Activated gamma-delta T cell (primary cell): ENCODE results near the gene ARMC8.
A peak's percentile ranks its signal among the peaks of the same experiment; 100 is the strongest.
"Not testable (repeated sequence)": the region's sequence is repeated elsewhere in the genome, so short reads cannot be mapped to it uniquely, and the experiment has no call there.

Experiments
- DNase-seq: peaks from one replicate; lab custom pipeline; 2025; lab: John Stamatoyannopoulos, UW
- total RNA-seq, 2 donors: gene quantifications; one replicate each; lab custom pipeline; 2026; lab: John Stamatoyannopoulos, UW

The ARMC8 gene, protein sequence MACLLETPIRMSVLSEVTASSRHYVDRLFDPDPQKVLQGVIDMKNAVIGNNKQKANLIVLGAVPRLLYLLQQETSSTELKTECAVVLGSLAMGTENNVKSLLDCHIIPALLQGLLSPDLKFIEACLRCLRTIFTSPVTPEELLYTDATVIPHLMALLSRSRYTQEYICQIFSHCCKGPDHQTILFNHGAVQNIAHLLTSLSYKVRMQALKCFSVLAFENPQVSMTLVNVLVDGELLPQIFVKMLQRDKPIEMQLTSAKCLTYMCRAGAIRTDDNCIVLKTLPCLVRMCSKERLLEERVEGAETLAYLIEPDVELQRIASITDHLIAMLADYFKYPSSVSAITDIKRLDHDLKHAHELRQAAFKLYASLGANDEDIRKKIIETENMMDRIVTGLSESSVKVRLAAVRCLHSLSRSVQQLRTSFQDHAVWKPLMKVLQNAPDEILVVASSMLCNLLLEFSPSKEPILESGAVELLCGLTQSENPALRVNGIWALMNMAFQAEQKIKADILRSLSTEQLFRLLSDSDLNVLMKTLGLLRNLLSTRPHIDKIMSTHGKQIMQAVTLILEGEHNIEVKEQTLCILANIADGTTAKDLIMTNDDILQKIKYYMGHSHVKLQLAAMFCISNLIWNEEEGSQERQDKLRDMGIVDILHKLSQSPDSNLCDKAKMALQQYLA
- total RNA-seq: 101 to 103 reads per million in 2 donors

DNA sequence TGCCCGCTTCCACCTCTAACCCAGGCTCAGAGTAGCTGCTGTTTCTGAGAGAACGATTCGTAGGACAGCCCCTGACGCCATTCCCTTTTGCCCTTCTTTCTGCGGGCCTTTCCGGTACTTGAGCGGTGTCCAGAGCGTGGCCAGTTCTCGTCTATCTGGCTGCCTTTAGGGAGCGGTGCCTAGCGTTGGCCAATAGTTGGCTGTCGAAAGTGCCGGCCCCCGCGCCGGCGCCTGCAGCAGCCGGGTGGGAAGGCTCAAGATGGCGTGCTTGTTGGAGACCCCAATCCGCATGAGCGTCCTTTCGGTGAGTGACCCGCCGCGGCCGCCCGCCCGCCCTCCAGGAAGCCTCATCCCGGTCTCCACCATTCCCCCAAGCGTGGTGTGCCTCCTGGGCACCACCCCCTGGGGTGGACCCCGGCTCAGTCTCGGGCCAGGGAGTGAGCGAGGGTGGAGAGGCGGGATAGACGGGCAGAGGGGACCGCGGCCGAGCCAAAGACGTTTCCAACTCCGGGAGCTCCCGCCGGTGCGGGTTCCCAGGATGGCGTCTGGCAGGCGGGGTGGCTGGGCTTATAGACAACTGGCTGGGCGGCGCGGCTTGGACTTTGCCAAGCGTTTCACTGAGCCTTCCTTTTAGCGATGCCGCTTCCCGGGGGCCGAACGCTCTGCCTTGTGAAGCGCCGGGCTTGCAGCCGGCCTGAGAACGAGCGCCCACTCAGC is at the start of gene ARMC8:
TSS of gene ARMC8 (plus strand) at position 6 of the 717 bp plus-strand sequence. CDS start at position 260, 254 bp downstream.
- peak; percentile 48 for DNase-seq

- DNase-seq: no peak
These were observed 49.2 kb upstream of the ARMC8 start for GRCh38 chr3:138137861-138138260.

- no peak for DNase-seq
These were observed 47.4 kb upstream of the ARMC8 start for GRCh38 chr3:138139691-138140090.

DNA sequence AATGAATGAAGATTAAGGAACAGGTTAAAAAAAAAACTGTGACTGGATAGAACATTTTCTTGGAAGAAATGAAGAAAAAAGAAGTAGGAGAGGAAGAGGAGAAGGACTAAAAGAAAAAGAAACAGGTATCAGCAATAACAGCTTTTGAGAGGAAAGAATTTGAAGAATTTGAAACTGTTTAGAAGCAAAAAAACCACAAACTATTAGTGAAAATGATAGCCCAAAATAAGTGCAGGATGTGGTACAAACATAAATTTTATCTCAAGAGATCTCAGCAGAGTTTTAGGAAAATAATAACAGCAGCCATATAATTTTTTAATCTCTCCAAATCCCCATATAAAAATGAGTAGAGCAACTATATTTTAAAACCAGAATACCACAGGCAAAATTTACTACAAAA is 46.2 kb upstream of the ARMC8 start:
- DNase-seq: no peak

- not testable (repeated sequence) for DNase-seq
These were observed 44.9 kb upstream of the ARMC8 start for GRCh38 chr3:138142181-138142580.

- no peak for DNase-seq
These were observed 38.6 kb upstream of the ARMC8 start for GRCh38 chr3:138148503-138148902.

GRCh38 chr3:138154534-138154933 is 32.6 kb upstream of the ARMC8 start:
- DNase-seq: no peak

GRCh38 chr3:138157743-138158142 is 29.4 kb upstream of the ARMC8 start:
- no peak for DNase-seq

DNA sequence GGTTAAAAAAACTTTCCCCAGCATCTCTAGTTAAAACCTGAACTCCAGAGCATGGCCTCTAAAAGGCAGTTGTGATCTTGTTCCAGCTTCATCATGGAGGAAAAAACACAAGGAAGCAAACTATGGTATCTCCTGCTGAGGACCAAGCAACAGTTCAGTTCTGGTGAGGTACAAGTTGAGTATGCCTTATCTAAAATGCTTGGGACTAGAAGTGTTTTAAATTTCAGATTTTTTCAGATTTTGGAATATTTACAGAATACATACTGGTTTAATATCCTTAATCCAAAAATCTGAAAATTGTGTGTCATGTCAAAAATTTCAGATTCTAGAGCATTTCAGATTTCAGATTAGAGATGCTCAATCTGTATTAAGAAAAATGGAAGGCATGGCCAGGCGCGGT is 22.0 kb upstream of the ARMC8 start:
- no peak for DNase-seq

DNA sequence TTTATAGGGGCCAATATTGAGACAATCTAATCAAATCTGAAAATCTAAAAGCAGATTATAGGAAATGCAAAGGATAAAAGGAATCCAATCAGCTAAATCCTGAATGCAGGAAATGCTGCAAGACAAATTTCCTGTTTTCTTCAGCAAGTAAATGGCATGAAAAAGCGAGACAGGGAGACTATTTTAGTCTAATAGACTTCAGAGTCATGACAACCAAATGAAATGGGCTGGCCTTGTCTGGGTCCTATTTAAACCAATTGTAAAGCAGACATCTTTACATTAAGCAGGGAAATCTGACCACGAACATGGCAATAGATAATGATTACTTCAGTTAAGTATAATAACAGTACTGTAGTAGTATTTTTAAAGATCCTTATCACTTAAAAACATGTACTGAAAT is 14.5 kb upstream of the ARMC8 start:
- DNase-seq: no peak

DNA sequence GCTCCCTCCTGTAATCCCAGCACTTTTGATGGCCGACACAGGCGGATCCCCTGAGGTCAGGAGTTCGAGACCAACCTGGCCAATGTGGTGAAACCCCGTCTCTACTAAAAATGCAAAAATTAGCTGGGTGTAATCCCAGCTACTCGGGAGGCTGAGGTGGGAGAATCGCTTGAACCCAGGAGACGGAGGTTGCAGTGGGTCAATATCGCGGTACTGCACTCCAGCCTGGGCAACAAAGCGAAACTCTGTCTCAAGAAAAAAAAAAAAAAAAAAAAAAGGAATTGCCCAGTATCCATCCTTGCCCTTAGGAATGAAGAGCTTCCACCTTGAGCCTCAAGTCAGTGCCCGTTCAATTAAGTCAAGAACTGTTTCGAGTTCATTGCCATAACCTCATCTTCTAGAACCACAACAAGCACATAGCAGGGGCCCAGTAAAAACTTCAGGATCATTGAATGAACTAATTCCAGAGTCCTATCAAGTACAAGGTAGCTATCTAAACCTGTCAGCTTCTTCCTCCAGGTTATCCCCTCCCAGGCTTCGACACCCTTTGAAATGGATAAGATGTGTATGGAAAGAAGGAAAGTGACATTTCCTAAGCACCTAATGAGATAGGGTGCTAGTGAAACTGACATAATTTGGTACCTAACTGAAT is 13.2 kb upstream of the ARMC8 start:
- DNase-seq: no peak

DNA sequence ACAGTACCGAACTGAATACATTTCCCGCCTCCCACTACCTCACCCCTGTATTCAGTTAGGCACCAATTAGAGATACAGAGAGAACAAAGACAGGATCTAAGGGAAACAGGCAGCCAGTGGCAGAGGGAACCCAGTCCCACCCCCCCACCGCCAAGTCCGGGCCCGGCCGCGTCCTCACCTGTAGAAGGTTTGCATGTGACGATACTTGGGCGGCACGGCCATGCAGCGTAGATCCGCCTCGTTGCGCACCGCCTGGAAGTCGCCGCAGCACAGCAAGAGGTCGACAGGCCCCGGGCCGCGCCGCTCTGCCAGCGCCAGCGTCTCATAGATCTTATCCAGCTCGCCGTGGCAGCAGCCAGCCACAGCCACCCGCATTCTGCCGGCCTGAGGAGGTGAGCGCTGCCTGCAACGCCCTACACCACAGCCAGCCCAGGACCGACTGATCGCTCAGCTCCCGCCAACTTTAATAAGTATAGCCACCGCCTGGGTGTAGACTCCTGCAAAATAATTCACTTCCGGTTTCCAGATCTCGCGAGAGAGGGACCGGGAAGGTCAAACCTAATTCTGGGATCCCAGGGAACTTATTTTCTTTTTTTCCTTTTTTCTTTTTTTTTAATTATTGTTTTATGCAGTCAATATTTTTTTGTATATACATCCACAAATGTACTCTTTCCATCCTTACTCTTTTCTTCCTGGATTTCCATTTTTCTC is 12.5 kb upstream of the ARMC8 start, which contains the start of gene DBR1:
TSS of gene DBR1 (minus strand) at position 501 of the 711 bp plus-strand sequence. CDS start at position 375, 126 bp downstream.
- peak; percentile 41 for DNase-seq

GRCh38 chr3:138180375-138181029 is 6.6 kb upstream of the ARMC8 start:
- DNase-seq: no peak

DNA sequence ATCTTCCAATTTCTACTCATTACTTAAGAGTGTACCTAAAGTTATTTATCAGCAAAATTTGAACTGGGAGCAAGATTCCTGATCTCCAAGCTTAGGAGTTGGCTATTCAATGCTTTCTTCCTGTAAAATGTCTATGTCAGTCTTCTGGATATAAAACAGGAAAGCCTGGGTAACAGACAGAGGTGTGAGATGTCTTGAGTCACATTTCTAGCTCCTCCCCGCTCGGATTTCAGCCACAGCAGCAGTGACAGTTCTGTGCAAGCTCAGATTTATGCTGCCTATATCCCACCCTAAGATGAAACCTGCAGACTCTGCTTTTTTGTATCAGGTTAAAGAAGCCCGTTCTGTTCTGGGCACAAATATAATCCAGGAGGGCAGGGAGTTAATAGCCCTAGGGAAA is 2.1 kb upstream of the ARMC8 start:
- no peak for DNase-seq

GRCh38 chr3:138186221-138186620 is 880 bp upstream of the ARMC8 start:
- DNase-seq: no peak

DNA sequence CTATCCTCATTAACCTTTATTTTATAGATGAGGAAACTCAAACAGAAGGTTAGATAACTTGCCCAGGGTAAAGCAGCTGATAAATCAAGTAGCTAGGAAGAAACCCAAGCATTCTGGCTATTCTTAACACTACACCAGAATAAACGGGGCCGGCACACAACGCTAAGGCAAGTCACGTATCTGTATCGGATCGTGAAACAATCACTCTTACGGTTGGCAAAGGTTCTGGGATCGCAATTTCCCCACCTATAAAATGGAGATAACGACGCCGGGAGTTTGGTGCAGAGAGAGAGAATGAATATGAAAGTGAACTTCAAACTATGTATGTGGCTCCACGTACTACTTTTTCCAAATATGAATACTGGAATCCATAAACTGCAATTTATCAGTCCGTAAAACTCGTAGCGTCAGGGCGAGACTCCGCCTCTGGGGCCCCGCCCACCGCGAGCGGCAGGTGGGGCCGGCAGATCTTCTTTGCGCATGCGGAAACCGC is 252 bp upstream of the ARMC8 start:
- peak; percentile 70 for DNase-seq

DNA sequence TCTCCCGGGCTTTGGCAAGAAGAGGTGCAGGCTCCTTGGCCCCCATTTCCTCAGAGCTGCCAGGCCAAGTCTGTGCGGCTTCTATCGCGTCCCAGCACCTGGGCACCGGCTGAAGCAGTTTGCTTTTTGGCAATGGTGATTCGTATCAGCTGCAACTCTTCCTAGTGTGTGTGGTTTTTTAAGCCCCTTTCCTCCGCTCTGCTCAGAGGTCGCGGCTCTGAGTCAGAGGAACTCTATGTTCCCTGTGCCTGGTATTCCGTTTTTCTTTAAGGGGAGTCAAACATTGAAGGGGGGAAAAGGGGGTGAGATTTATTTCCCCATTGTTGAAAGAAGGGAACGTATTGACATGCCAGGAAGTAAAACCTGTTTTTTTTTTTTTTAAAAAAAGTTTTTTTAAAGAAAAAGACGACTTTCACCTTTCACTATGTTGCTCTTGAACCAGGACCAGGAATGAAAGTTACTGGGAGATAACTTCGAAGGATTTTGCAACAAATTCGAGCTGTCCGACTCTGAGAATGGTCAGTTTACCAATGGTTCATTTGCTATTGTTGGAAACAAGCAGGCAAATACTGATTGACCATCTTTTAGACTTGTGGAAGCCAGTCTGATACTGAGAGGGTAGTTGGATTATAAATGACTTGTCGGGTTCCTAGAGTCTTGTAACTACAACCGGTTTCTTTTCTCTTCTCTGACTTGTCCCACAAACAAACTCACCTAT is 1.1 kb downstream of the ARMC8 start:
- DNase-seq: no peak

GRCh38 chr3:138195481-138195880 is 8.4 kb downstream of the ARMC8 start:
- no peak for DNase-seq

- DNase-seq: no peak
These were observed 8.9 kb downstream of the ARMC8 start for GRCh38 chr3:138196023-138196422.

GRCh38 chr3:138197058-138197457 is 10.0 kb downstream of the ARMC8 start:
- DNase-seq: no peak
